GF-D8 (cell line): Measurements from ENCODE around the gene RYR1.
"Not testable (repeated sequence)": the region's sequence is repeated elsewhere in the genome, so short reads cannot be mapped to it uniquely, and the experiment has no call there.

Experiments used
- DNase-seq: peaks from one replicate; lab custom pipeline; 2025; lab: John Stamatoyannopoulos, UW

Gene RYR1

GRCh38 chr19:38490861-38491260, 57.4 kb downstream of the RYR1 start:
- DNase-seq = no peak

DNA sequence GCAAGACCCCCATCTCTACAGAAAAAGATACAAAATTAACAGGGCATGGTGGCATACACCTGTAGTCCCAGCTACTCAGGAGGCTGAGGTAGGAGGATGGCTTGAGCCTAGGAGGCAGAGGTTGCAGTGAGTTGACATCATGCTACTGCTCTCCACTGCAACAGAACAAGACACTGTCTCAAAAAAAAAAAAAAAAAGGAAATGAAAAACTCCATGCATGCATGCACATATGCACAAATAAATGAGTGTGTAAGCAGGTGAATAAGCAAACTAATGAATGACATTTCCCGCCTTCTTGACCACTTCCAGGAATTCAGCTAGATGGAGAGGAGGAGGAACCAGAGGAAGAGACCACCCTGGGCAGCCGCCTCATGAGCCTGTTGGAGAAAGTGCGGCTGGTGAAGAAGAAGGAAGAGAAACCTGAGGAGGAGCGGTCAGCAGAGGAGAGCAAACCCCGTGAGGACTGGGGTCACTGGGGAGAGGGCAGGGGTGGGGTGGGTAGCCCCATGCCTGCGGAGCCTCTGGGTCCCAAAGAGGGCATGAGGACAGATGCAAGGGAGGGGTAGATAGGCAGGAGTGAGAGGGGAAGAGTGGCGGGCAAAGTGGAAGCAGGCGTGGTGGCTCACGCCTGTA, 58.8 kb downstream of the RYR1 start:
- DNase-seq = no peak

DNA sequence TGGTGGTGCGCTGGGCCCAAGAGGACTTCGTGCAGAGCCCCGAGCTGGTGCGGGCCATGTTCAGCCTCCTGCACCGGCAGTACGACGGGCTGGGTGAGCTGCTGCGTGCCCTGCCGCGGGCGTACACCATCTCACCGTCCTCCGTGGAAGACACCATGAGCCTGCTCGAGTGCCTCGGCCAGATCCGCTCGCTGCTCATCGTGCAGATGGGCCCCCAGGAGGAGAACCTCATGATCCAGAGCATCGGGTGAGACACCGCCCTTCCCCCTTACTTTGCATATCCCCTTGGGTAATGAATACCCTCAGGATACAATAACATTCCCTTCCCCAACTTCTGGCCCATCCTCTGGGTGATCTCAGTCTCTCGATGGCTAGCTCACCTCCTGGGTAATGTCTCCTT, 60.9 kb downstream of the RYR1 start:
- no peak for DNase-seq

DNA sequence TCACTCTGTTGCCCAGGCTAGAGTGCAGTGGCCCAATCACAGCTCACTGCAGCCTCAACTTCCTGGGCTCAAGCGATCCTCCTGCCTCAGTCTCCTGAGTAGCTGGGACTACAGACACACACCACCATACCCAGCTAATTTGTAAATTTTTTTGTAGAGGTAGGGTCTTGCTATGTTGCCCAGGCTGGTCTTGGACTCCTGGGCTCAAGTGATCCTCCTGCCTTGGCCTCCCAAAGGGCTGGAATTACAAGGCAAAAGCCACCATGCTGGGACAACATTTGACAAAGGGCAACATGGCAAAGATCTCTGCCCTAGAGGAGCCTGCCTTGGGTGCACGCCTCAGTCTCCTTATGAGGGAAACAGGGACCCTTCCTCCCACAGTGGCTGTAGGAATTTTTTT, 61.9 kb downstream of the RYR1 start:
- not testable (repeated sequence) for DNase-seq

DNA sequence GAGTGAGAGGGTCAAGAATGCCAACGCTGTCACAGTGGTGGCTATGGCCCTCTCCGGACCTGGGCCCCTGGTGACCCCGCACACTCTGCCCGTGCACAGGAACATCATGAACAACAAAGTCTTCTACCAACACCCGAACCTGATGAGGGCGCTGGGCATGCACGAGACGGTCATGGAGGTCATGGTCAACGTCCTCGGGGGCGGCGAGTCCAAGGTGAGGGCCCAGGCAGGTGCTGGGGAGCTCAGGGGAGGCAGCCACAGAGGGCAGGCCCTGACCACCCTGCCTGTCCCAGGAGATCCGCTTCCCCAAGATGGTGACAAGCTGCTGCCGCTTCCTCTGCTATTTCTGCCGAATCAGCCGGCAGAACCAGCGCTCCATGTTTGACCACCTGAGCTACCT, 62.6 kb downstream of the RYR1 start:
- no peak for DNase-seq

DNA sequence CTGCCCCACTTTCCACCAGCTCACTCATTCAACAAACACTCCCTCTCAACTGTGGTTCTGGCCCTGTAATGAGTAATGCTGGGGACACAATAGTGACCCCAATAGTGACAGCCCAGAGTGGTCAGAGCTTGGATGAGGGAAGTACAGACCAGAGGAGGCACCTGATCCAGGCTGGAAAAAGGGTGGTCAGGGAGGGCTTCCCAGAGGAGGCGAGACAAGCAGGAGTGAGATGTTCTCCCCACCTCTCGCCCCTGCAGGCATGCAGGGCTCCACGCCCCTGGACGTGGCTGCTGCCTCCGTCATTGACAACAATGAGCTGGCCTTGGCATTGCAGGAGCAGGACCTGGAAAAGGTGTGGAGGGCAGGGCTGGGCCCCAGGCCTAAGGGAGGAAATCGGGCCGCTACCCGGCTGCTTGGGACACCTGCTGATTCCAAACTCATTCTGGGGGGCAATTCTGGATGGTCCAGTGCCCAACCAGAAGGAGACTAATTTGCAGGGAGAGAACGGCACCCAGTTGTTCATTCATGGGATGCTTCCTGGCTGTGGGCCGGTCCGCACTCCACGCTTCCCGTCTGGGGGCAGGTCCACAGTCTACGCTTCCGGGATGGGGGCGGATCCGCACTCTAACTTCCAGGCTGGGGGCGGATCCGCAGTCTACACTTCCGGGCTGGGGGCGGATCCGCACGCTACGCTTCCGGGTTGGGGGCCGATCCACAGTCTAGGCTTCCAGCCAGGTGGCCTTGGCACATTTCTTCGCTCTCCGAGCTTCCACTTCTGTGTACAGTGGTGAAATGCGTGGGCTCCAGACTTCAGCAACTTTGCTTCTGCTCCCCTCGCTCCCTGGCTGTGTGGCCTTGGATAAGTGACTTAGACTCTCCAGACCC, 63.4 kb downstream of the RYR1 start:
- DNase-seq = no peak

DNA sequence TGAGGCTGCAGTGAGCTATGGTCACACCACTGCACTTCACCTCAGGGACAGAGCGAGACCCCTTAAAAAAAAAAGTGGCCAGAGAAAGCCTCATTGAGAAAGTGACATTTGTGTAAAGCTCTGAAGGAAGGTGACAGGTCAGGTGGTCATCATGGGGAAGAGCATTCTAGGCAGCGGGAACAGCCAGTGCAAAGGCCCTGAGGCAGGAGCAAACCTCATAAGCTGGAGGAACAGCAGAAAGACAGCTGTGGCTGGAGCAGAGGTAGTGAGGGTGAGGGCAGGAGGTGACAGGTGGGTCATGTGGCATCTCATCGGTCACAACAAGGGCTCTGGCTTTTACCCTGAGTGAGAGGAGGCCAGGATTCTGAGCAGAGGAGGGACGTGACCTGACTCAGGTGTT, 64.4 kb downstream of the RYR1 start:
- no peak for DNase-seq

- no peak for DNase-seq
Observed at GRCh38 chr19:38499532-38499931, 66.0 kb downstream of the RYR1 start.

GRCh38 chr19:38500450-38500849, 67.0 kb downstream of the RYR1 start:
- DNase-seq = no peak

DNA sequence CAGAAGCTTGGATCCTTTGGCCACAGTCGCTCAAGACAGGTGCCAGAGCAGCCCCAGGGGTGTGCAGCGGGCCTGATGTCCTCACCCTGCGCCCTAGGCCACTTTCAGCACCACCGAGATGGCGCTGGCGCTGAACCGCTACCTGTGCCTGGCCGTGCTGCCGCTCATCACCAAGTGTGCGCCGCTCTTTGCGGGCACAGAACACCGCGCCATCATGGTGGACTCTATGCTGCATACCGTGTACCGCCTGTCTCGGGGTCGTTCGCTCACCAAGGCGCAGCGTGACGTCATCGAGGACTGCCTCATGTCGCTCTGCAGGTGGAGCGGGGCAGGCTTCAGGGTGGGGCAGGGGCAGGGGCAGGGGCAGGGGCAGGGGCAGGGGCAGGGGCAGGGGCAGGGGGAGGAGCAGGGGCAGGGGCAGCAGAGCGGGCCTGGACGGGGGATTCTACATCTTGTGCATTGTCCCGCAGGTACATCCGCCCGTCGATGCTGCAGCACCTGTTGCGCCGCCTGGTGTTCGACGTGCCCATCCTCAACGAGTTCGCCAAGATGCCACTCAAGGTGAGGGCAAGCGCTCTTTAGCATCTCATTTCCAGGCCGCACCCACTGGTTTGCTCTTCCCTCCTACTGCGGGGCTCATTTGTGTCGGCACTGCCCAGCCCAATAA, 69.1 kb downstream of the RYR1 start:
- no peak for DNase-seq

DNA sequence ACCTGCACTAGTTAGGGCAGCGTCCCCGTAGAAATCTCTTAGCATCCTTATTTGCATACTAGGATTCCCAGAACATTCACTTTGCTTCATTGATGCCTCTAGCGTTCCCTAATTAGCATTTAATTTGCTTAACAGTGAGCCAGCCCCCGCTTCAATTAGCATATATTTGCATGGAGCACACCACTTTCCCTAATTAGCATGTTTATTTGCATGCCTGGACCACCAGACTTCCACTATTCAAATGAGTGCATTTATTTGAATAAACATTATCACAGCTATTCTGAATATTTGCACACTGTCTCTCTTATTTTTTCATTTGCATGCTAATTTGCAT, 69.6 kb downstream of the RYR1 start:
- no peak for DNase-seq

DNA sequence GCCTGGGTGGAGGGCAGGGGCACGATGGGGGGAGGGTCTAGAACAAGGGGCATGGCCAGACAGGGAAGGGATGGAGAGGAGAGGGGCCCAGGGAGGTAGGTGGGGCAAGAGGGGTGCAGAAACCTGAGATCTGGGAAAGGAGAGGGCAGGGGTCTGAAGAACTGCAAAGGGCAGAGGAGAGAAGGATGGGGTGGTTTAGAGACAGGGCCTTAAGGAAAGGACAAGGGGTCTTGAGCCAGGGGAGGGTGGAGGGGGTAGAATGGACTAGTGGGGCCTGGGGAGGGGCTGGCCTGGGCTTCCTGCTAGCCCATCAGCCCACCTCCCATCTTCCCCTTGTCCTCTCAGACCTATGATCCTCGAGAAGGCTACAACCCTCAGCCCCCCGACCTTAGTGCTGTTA, 72.5 kb downstream of the RYR1 start:
- DNase-seq = no peak

DNA sequence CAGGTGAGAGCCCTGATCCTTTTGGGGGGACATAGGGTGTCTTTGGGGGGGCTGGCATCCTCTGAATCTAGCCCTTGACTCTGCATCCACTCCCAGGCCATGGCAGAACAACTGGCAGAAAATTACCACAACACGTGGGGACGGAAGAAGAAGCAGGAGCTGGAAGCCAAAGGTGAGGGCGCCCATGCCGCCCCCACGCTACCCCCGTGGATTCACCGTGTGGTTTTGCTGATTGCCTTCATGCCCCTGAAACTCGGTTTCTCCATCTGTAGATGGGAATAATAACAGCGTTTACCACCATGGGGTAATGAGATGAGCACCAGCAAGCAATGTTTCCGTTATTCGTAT, 72.9 kb downstream of the RYR1 start:
- no peak for DNase-seq

DNA sequence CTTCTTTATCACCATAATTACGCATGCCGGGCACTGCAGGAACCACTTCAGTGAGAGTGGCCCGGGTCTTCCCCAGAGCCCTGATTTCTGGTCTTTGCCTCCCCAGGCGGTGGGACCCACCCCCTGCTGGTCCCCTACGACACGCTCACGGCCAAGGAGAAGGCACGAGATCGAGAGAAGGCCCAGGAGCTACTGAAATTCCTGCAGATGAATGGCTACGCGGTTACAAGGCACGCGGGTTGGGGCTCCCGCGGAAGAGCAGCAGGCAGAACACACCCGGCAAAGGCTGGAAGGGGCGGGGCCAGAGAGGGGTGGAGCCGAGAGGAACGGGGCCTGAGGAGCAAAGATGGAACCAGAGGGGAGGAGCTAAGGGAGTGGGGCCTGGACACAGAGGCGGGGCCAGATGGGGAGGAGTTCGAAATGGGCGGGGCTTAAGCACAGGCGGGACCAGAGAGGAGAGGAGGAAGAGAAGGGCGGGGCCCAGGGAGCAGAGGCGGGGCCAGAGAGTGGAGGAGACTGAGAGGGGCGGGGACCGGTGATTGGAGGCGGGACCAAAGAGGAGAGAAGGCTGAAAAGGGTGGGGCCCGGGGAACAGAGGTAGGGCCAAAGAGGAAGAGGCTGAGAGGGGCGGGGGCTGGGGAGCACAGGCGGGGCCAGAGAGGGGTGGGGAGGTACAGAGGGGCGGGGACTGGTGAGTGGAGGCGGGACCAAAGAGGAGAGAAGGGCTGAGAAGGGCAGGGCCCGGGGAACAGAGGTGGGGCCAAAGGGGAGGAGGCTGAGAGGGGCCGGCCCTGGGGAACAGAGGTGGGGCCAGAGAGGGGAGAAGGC, 73.4 kb downstream of the RYR1 start:
- DNase-seq = no peak

GRCh38 chr19:38507551-38508127, 74.1 kb downstream of the RYR1 start:
- no peak for DNase-seq

GRCh38 chr19:38508507-38508906, 75.0 kb downstream of the RYR1 start:
- no peak for DNase-seq

DNA sequence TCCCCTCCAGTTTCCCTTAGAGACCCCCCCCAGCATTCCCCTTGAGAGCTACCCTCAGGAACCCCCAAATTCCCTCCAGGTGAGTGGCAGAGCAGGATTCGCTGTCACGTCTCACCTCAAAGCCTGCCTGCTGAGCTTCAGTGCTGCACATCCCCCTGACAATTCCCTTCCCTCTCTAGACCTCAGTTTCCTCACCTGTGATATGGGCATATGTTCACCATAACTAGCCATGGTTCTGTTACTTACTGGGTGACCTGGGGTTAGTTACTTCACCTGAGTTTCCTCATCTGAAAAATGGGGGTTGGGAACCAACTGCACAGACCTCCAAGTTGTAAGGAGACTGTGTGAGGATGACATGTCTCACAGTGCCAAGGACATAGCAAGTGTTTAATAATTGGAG, 75.5 kb downstream of the RYR1 start:
- DNase-seq = no peak

DNA sequence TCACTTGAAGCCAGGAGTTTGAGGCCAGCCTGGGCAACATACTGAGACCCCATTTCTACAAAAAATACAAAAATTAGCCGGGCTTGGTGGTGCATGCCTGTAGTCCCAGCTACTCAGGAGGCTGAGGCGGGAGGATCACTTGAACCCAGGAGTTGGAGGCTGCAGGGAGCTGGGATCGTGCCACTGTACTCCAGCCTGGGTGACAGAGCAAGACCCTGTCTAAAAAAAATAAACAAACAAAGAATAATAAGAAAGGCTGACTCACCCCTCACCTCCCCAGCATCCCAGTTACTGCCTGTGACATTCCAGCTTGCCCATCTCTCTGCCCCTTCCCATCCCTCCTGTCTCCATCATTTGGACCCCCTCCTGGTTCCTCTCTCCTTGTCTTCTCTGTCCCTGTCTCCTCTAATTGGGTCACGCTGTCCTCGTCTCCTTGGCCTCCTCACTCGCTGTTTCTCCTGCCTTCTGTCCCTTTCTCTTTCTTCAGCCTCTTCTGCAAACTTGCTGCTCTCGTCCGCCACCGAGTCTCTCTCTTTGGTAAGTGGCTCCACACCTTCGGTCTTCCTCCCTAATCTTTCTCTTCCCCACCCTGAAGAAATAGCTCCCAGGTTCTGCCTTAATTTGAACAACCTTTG, 77.7 kb downstream of the RYR1 start:
- DNase-seq = no peak

DNA sequence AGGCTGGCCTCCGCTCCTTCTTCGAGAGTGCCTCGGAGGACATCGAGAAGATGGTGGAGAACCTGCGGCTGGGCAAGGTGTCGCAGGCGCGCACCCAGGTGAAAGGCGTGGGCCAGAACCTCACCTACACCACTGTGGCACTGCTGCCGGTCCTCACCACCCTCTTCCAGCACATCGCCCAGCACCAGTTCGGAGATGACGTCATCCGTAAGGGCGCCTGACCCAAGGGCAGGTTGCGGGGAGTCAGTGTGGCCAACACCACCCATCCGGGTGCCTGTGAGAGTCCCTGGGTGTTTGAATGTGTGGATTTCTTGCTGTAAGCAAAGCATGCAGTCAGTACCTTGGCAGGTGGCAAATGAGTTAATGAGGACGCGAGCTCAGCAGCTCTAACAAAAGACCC, 78.8 kb downstream of the RYR1 start:
- no peak for DNase-seq

DNA sequence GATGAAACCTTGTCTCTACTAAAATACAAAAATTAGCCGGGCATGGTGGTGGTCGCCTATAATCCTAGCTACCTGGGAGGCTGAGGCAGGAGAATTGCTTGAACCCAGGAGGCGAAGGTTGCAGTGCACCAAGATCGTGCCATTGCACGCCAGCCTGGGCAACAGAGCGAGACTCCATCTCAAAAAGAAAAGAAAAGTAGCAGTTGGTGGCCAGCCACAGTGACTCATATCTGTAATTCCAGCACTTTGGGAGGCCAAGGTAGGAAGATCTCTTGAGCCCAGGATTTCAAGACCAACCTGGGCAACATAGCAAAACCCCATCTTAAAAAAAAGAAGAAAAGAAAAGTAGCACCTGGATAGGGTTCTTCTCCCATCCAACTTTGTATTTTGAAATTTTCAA, 79.7 kb downstream of the RYR1 start:
- DNase-seq = not testable (repeated sequence)

DNA sequence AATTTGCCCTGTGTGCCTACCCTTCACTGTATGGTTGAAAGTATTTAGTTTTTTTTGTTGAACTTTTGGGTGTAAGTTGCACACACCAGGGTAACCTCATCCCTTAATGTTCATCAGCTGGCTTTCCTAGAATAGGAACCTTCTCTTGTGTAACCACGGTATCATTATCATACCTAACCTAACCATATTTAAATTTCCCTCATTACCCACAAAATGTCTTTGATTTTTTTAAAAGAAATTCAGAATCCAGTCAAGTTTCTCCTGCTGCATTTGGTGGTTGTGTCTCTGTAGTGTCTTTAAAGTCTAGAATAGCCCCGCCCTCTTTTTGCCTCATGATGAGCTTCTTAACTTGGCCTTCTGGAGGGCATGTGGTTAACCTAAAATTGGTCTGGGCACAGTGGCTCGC, 80.3 kb downstream of the RYR1 start:
- no peak for DNase-seq
